ENCODE data around the gene CDH4. TPM values are rescaled to one million over a fixed set of nuclear protein-coding genes. Genes with fewer than 3 reads are reported as not detected.

Gene CDH4
- polyA plus RNA-seq, 1 donor (not counting 4 experiments of a cell fraction or from before 2014, with no cell fraction given): 2.2 TPM

DNA sequence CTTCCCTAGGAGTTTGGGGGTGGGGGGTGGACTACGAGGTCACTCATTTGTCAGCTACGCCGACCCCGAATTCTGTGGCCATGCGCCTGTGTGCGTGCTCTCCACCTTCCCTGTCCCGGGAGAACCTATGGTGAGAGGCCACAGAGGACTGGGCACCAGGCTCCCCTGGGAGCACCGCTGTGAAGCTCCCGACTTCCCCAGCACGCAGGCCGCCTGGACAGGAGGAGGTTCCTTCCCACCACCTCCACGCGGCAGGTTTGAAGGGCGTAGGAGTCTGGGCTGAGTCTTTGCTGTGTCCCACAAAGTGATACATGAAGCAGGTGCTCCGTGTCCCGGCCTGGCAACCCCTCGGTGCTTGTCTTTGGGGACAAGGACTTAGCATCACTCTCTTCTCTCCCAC is 107.2 kb downstream of the CDH4 start:
- Histone ChIP-seq H3K9me1 (ENCODE audit: control insufficient read depth, extremely low read depth, insufficient read depth, low read length) (no peaks in the 10 kb centered on the region), H2AFZ (ENCODE audit: control insufficient read depth, low read length) (no peak overlapping the region), H4K20me1 (ENCODE audit: control insufficient read depth, extremely low read depth, insufficient read depth, low read length) (peaks cover 12% of the 10 kb centered on the region), H3K4me2 (ENCODE audit: control insufficient read depth, extremely low read depth, insufficient read depth, low read depth, low read length) (no peak overlapping the region), H3K36me3 (ENCODE audit: control insufficient read depth in 2 of 2, extremely low read depth in 1 of 2, insufficient read depth in 2 of 2, low read length in 2 of 2) (peaks cover 4 to 10% of the 10 kb centered on the region in 2 experiments), H3K79me2 (ENCODE audit: control insufficient read depth, insufficient read depth, low read length) (no peaks in the 10 kb centered on the region), H3K27me3 (ENCODE audit: control insufficient read depth, extremely low read depth, insufficient read depth, low read length) (no peaks in the 10 kb centered on the region), H3K4me3 (ENCODE audit: control insufficient read depth in 2 of 3, extremely low read depth in 1 of 3, insufficient read depth in 2 of 3, low read depth in 1 of 3, low read length in 3 of 3) (no peak overlapping the region), H3K9ac (ENCODE audit: control insufficient read depth, extremely low read depth, insufficient read depth, low read length) (no peak overlapping the region), H3K4me1 (ENCODE audit: control insufficient read depth, extremely low read depth, insufficient read depth, low read length) (peaks cover 12% of the 10 kb centered on the region), H3K27ac (ENCODE audit: control insufficient read depth, insufficient read depth, low read length) (no peak overlapping the region), H3K9me3 (ENCODE audit: control insufficient read depth, low read depth, low read length) (no peaks in the 10 kb centered on the region)
- DNase-seq (ENCODE audit: low read depth, low spot score) (no peak), FAIRE-seq (no peak)
- dilution Hi-C loops (cut with MboI; ENCODE audit: extremely low pct_ligation_motif_present, low sequenced_read_pairs): no loop called here
- TF ChIP-seq, protein P1, sequence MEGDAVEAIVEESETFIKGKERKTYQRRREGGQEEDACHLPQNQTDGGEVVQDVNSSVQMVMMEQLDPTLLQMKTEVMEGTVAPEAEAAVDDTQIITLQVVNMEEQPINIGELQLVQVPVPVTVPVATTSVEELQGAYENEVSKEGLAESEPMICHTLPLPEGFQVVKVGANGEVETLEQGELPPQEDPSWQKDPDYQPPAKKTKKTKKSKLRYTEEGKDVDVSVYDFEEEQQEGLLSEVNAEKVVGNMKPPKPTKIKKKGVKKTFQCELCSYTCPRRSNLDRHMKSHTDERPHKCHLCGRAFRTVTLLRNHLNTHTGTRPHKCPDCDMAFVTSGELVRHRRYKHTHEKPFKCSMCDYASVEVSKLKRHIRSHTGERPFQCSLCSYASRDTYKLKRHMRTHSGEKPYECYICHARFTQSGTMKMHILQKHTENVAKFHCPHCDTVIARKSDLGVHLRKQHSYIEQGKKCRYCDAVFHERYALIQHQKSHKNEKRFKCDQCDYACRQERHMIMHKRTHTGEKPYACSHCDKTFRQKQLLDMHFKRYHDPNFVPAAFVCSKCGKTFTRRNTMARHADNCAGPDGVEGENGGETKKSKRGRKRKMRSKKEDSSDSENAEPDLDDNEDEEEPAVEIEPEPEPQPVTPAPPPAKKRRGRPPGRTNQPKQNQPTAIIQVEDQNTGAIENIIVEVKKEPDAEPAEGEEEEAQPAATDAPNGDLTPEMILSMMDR (optimal IDR thresholded peaks at IDR 0.05 in 1 of 3, IDR thresholded peaks at IDR 0.05 in 1 of 3, conservative IDR thresholded peaks at IDR 0.05 in 1 of 3; ENCODE audit: extremely low read depth in 1 of 3, insufficient read depth in 2 of 3, low read length in 3 of 3): no peak
- no peak for TF ChIP-seq EZH2 (IDR thresholded peaks at IDR 0.05; ENCODE audit: low read length)

DNA sequence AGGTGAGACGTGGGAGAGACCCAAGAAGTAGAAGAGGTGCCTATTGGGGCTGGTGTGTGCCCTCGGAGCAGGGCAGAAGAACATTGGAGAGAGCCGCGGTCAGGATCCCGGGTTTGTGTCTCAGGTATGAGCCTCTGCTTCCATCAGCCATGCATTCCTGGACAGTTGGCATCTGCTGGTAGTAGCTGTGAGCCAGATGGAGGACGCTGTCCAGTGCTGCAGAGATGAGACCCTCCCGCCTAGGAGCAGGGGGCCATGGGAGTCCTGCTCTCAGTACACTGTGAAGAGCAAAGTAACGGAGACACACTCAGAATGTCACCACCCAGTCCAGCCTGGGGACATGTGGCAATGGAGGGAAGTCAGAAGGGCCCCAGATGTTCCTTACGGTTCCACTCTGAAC is 108.2 kb downstream of the CDH4 start:
- FAIRE-seq: no peak
- no peak for DNase-seq (ENCODE audit: low read depth, low spot score)
- peaks cover 11% of the 10 kb centered on the region for H3K4me1 ChIP-seq (ENCODE audit: control insufficient read depth, extremely low read depth, insufficient read depth, low read length)
- peaks cover 4 to 10% of the 10 kb centered on the region in 2 experiments for H3K36me3 ChIP-seq (ENCODE audit: control insufficient read depth in 2 of 2, extremely low read depth in 1 of 2, insufficient read depth in 2 of 2, low read length in 2 of 2)
- H3K27ac ChIP-seq (ENCODE audit: control insufficient read depth, insufficient read depth, low read length): no peak overlapping the region
- H3K9me3 ChIP-seq (ENCODE audit: control insufficient read depth, low read depth, low read length): no peaks in the 10 kb centered on the region
- dilution Hi-C loops (cut with MboI; ENCODE audit: extremely low pct_ligation_motif_present, low sequenced_read_pairs): no loop called here
- H3K9ac ChIP-seq (ENCODE audit: control insufficient read depth, extremely low read depth, insufficient read depth, low read length): no peak overlapping the region
- no peak for TF ChIP-seq EZH2 (IDR thresholded peaks at IDR 0.05; ENCODE audit: low read length)
- TF ChIP-seq, protein P1 (optimal IDR thresholded peaks at IDR 0.05 in 1 of 3, IDR thresholded peaks at IDR 0.05 in 1 of 3, conservative IDR thresholded peaks at IDR 0.05 in 1 of 3; ENCODE audit: extremely low read depth in 1 of 3, insufficient read depth in 2 of 3, low read length in 3 of 3): no peak
- H2AFZ ChIP-seq (ENCODE audit: control insufficient read depth, low read length): no peak overlapping the region
- H3K4me2 ChIP-seq (ENCODE audit: control insufficient read depth, extremely low read depth, insufficient read depth, low read depth, low read length): no peak overlapping the region
- H3K79me2 ChIP-seq (ENCODE audit: control insufficient read depth, insufficient read depth, low read length): no peaks in the 10 kb centered on the region
- no peak overlapping the region for H3K4me3 ChIP-seq (ENCODE audit: control insufficient read depth in 2 of 3, extremely low read depth in 1 of 3, insufficient read depth in 2 of 3, low read depth in 1 of 3, low read length in 3 of 3)
- peaks cover 6% of the 10 kb centered on the region for H4K20me1 ChIP-seq (ENCODE audit: control insufficient read depth, extremely low read depth, insufficient read depth, low read length)
- no peaks in the 10 kb centered on the region for H3K9me1 ChIP-seq (ENCODE audit: control insufficient read depth, extremely low read depth, insufficient read depth, low read length)
- H3K27me3 ChIP-seq (ENCODE audit: control insufficient read depth, extremely low read depth, insufficient read depth, low read length): no peaks in the 10 kb centered on the region

Data from keratinocyte (primary cell).